Mucosa of descending colon (tissue), 3 donors: ENCODE results near the gene NIPAL3. TPM values are rescaled to one million over a fixed set of nuclear protein-coding genes. Genes with fewer than 3 reads are reported as not detected.

Source experiments
- ATAC-seq: fragments of 200-7000 bp; cut with Tn5 transposase; one replicate; pipeline ENCODE4 v1.9.1; 2020; ENCODE audit warnings: mild to moderate bottlenecking, moderate library complexity
- DNase-seq, 3 donors: peaks; one replicate each; pipeline ENCODE4 v3.0.0-alpha.2; 2020
- H3K36me3 ChIP-seq: fragments of 200-600 bp; one replicate; pipeline ENCODE4 v1.8.0; 2021; ENCODE audit warnings: low read depth, mild to moderate bottlenecking
- H3K4me1 ChIP-seq: fragments of 200-600 bp; one replicate; pipeline ENCODE4 v1.8.0; 2021; ENCODE audit warnings: low read depth, mild to moderate bottlenecking
- H3K4me3 ChIP-seq: fragments of 200-600 bp; one replicate; pipeline ENCODE4 v1.8.0; 2021; ENCODE audit warnings: mild to moderate bottlenecking
- H3K9me3 ChIP-seq: fragments of 200-600 bp; one replicate; pipeline ENCODE4 v1.8.0; 2021; ENCODE audit warnings: mild to moderate bottlenecking
- intact Hi-C, 2 donors: fragments of 100-400 bp; cut with DNase I in 1 of 2; cut with micrococcal nuclease in 1 of 2; formaldehyde crosslinking; loops; one replicate each; pipeline versions ENCODE4 v1.11.0 to v1.11.1; 2022; cut with DNase I, micrococcal nuclease
- total RNA-seq, 3 donors: library from RNA; stranded (reverse); fragmentation: NEBNext Ultra II Directional in 2 of 3; extraction: Animal tissue kit (Norgen Biotek cat#: 25700) in 2 of 3; gene quantifications; one replicate each; pipeline versions ENCODE4 v1.2.1 to v1.2.4, GENCODE V29; 2021 to 2023
- TF ChIP-seq, protein P1 (sequence below): fragments of 200-600 bp; IDR thresholded peaks from one replicate; pipeline ENCODE4 v1.8.0; 2022; ENCODE audit warnings: antibody characterized with exemption, mild to moderate bottlenecking
- donor health status: DM: no; HTN: no; CAD: no; lungs with moderate emphysema.
- donor health status: DM: no; HTN: no; CAD: no.
- donor health status: DM: no; HTN: yes; CAD: no.

The NIPAL3 gene
- total RNA-seq, 3 donors from 2014 or later, result 38.3 to 52.5 (median 40.7) TPM

DNA sequence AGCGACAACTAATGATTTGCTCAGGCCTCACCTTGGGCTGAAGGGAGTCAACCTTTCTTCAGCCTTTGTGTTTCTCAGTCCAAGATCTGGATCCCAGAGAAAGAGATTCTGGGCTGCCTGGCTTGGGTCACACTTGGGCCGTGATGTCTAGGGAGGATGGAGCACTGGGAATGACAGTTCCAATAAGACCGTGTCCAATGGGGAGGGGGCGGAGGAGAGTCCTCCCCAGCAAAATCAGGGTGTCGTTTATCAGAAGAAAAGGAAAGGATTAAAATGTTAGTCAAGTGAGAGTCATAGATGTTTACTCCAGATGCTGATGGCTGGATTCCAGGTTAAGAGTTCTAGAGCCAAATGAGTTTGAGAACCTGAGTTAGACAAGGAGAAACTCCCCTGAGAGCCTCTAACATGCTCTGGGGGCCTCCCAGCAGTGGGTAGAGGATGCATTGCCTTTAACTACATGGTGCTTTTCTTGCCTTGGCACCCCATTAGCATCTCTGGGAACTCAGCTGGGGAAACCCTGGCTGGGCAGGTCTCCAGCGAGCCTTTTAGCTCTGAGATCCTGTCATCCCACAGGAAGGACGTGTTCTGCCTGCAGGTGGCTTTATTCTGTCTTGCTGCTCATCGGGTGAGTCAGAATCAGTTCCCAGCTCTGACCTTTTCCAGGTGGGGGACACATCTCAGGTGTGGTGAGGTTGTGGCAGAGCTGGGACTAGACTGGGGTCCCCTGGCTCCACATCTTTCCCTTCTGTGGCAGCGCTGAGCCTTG is 22.2 kb downstream of the NIPAL3 start:
- DNase-seq, result no peak

DNA sequence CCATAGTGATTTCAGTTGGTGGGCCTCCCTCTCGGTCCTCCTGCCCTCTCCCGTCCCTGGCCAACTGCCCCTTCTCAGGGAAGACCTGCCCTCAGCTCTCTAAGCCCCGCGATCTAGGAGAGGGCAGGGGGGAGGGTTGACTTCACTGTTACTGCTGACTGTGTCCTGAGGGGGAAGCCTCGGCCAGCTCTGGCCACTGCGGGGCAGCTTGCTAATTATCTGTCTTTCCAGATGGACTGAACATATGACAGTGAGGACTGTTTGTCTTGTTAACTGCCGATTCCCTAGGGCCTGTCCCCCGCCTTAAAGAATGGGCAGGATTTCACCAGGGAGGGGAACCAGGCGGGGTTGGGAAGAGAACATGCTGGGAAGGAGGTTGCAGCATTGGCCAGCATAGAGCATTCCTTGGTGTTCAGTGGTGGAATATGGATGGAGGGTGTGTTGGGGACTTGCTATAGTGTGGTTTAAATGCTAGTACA is 22.9 kb downstream of the NIPAL3 start:
- Histone ChIP-seq H3K36me3 (no peaks in the 10 kb centered on the region), H3K4me3 (no peak overlapping the region), H3K4me1 (no peaks in the 10 kb centered on the region), H3K9me3 (no peaks in the 10 kb centered on the region)
- intact Hi-C loops, result no loop called here
- ATAC-seq (no peak), DNase-seq (no peak)
- TF ChIP-seq, protein P1, sequence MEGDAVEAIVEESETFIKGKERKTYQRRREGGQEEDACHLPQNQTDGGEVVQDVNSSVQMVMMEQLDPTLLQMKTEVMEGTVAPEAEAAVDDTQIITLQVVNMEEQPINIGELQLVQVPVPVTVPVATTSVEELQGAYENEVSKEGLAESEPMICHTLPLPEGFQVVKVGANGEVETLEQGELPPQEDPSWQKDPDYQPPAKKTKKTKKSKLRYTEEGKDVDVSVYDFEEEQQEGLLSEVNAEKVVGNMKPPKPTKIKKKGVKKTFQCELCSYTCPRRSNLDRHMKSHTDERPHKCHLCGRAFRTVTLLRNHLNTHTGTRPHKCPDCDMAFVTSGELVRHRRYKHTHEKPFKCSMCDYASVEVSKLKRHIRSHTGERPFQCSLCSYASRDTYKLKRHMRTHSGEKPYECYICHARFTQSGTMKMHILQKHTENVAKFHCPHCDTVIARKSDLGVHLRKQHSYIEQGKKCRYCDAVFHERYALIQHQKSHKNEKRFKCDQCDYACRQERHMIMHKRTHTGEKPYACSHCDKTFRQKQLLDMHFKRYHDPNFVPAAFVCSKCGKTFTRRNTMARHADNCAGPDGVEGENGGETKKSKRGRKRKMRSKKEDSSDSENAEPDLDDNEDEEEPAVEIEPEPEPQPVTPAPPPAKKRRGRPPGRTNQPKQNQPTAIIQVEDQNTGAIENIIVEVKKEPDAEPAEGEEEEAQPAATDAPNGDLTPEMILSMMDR, result no peak

More for the DNA sequence above, 22.2 kb downstream of the NIPAL3 start:
- TF ChIP-seq, protein P1, result no peak
- no peak for ATAC-seq
- intact Hi-C loops, result no loop called here
- Histone ChIP-seq H3K9me3 (no peaks in the 10 kb centered on the region), H3K4me1 (no peaks in the 10 kb centered on the region), H3K36me3 (no peaks in the 10 kb centered on the region), H3K4me3 (no peak overlapping the region)

- intact Hi-C loops, result no loop called here
- Histone ChIP-seq H3K4me1 (no peaks in the 10 kb centered on the region), H3K9me3 (no peaks in the 10 kb centered on the region), H3K4me3 (no peak overlapping the region), H3K36me3 (no peaks in the 10 kb centered on the region)
- TF ChIP-seq, protein P1, result no peak
- ATAC-seq (no peak), DNase-seq (no peak)
These were observed 24.8 kb downstream of the NIPAL3 start for GRCh38 chr1:24440436-24440835.

DNA sequence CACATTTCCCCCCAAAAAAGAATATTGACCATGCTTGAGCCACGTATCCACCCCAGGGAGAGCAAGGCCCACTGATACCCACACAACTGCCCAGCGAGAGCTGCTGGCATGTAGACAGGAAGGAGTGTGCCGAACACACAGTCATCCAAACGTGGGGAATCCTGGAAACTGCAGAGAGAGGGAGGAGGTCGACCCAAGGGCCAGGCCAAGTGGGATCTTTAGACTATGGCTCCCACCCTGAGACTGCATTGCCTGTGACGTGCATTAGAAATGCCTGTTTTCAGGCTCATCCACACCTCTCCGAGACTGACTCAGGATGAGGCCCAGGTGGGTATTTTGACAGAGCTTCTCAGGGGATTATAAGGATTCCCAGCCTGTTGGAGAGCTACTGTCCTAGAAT is 25.9 kb downstream of the NIPAL3 start:
- H3K4me3 ChIP-seq, result no peak overlapping the region
- no peak for DNase-seq
- intact Hi-C loops, result no loop called here
- no peak for ATAC-seq
- no peaks in the 10 kb centered on the region for H3K36me3 ChIP-seq
- no peaks in the 10 kb centered on the region for H3K9me3 ChIP-seq
- H3K4me1 ChIP-seq, result no peaks in the 10 kb centered on the region
- TF ChIP-seq, protein P1, result no peak

DNA sequence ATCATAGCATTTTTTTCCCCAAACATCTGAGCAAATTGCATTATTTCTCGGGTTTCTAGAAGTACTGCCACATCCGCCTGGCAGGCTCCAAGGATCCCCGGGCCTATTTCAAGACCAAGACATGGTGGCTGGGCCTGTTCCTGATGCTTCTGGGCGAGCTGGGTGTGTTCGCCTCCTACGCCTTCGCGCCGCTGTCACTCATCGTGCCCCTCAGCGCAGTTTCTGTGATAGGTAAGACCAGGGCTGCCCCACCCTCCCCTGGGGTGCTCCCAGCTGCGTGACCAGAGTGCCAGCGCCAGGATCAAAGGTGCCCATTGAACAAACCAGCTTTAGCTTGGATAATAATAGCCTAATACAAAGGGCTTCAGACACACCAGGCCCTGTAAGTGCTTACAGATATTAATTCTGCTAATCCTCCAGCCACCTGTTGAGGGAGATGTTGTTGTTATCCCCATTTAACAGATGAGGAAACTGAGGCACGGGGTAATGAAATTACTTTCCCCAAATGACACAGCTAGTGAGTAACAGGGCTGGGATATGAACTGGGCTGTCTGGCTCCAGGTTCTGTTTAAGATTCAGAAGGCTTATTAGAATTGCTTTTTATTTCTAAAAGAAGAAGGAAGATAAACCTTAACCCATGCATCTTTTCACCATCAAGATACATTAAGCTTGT is 26.5 kb downstream of the NIPAL3 start:
- no peak overlapping the region for H3K4me3 ChIP-seq
- no peaks in the 10 kb centered on the region for H3K9me3 ChIP-seq
- no peak for DNase-seq
- ATAC-seq, result no peak
- intact Hi-C loops, result no loop called here
- H3K4me1 ChIP-seq, result no peaks in the 10 kb centered on the region
- TF ChIP-seq, protein P1, result no peak
- H3K36me3 ChIP-seq, result no peaks in the 10 kb centered on the region
